RWPE2 (cell line): ENCODE results near the gene DENND5B.

Experiments
- ATAC-seq: fragments of 200-7000 bp; cut with Tn5 transposase; 3 replicates; pipeline ENCODE4 v1.9.1; 2021; ENCODE audit warnings: low read depth
- DNase-seq: peaks from one replicate; pipeline ENCODE4 v3.0.0-alpha.2; 2020; ENCODE audit warnings: low spot score
- H3K27ac ChIP-seq: fragments of 450-650 bp; 2 replicates; pipeline ENCODE4 v1.5.1; 2017; ENCODE audit warnings: mild to moderate bottlenecking; ENCODE audit not compliant: poor library complexity, severe bottlenecking
- H3K27me3 ChIP-seq: fragments of 250-450 bp; sonication (Bioruptor Pico); 2 replicates; pipeline ENCODE4 v1.5.1; 2021; ENCODE audit warnings: mild to moderate bottlenecking, moderate library complexity; ENCODE audit not compliant: insufficient read depth, poor library complexity, severe bottlenecking
- H3K36me3 ChIP-seq: fragments of 250-450 bp; sonication (Bioruptor Pico); 2 replicates; pipeline ENCODE4 v1.5.1; 2020; ENCODE audit warnings: low read depth, mild to moderate bottlenecking, moderate library complexity
- H3K4me1 ChIP-seq: fragments of 250-450 bp; sonication (Bioruptor Pico); 2 replicates; pipeline ENCODE4 v1.5.1; 2021; ENCODE audit warnings: mild to moderate bottlenecking, moderate library complexity; ENCODE audit not compliant: insufficient read depth, poor library complexity, severe bottlenecking
- H3K4me3 ChIP-seq: fragments of 250-450 bp; sonication (Bioruptor Pico); 2 replicates; pipeline ENCODE4 v1.5.1; 2021; ENCODE audit warnings: mild to moderate bottlenecking, moderate library complexity; ENCODE audit not compliant: severe bottlenecking
- H3K9me3 ChIP-seq: fragments of 250-450 bp; sonication (Bioruptor Pico); 2 replicates; pipeline ENCODE4 v1.5.1; 2021; ENCODE audit warnings: mild to moderate bottlenecking, moderate library complexity; ENCODE audit not compliant: severe bottlenecking
- TF ChIP-seq, protein P1 (sequence below): fragments of 450-650 bp; IDR thresholded peaks from one replicate; pipeline ENCODE4 v1.5.1; 2017; ENCODE audit warnings: mild to moderate bottlenecking, moderate library complexity; ENCODE audit not compliant: poor library complexity, severe bottlenecking

The DENND5B gene

DNA sequence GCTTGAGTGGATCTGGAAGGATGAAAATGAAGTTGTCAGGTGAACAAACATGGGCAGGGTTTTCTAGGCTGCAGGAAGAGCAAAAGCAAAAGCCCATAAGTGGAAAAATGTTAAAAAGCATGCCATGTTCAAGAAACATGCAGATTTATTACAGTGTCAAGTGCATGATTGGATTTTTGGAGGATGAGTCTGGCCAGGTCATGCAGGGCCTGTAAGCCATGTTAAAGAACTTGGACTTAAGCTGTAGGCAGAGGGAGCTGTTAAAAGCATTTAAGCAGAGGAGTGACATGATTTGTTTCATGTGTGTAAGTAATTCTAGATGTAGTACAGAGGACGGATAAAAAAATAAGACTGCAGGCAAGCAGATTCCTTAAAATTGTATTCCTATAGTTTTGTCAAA is 248.7 kb downstream of the DENND5B start:
- no peak overlapping the region for H3K4me3 ChIP-seq
- no peaks in the 10 kb centered on the region for H3K9me3 ChIP-seq
- TF ChIP-seq, protein P1, sequence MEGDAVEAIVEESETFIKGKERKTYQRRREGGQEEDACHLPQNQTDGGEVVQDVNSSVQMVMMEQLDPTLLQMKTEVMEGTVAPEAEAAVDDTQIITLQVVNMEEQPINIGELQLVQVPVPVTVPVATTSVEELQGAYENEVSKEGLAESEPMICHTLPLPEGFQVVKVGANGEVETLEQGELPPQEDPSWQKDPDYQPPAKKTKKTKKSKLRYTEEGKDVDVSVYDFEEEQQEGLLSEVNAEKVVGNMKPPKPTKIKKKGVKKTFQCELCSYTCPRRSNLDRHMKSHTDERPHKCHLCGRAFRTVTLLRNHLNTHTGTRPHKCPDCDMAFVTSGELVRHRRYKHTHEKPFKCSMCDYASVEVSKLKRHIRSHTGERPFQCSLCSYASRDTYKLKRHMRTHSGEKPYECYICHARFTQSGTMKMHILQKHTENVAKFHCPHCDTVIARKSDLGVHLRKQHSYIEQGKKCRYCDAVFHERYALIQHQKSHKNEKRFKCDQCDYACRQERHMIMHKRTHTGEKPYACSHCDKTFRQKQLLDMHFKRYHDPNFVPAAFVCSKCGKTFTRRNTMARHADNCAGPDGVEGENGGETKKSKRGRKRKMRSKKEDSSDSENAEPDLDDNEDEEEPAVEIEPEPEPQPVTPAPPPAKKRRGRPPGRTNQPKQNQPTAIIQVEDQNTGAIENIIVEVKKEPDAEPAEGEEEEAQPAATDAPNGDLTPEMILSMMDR = no peak
- no peak overlapping the region for H3K27ac ChIP-seq
- H3K4me1 ChIP-seq = peaks cover 4% of the 10 kb centered on the region
- ATAC-seq = peak; percentile 14; the same call in 1 of the 3 replicates
- no peaks in the 10 kb centered on the region for H3K27me3 ChIP-seq
- no peak for DNase-seq
- no peaks in the 10 kb centered on the region for H3K36me3 ChIP-seq

DNA sequence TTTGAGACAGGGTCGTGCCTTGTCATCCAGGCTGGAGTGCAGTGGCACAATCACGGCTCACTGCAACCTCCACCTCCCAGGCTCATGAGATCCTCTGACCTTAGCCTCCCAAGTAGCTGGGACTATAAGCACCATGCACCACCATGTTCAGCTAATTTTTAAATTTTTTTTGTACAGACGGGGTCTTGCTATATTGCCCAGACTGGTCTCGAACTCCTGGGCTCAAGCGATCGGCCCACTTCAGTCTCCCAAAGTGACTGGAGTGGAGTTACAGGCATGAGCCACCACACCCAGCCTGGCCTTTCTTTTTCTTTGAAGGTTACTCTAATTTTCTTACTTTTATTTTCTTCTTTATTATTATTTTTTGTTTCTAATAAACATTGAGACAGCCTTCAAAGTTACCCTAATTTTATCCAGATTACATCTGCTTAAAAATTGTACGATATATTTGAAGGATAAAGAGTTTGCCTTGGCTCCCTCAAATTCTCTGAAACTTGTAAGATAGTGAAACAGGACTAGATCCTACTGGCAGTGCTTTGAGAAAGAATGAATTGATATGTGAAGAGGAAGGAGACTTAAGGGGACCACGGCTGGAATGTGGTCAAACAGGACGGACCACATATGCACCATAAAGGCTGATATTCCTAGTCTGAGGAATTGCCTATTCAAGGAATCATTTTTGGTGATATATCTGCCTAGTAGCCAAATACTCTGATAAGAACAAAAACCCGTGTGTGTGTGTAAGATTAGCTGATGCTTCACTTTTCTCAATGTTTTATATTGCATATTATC is 250.9 kb downstream of the DENND5B start:
- no peak overlapping the region for H3K4me3 ChIP-seq
- no peaks in the 10 kb centered on the region for H3K27me3 ChIP-seq
- H3K9me3 ChIP-seq = no peaks in the 10 kb centered on the region
- DNase-seq = no peak
- ATAC-seq = peak; percentile 44; the same call in 1 of the 3 replicates
- H3K4me1 ChIP-seq = peaks cover 4% of the 10 kb centered on the region
- H3K27ac ChIP-seq = no peak overlapping the region
- no peaks in the 10 kb centered on the region for H3K36me3 ChIP-seq
- TF ChIP-seq, protein P1 = no peak

DNA sequence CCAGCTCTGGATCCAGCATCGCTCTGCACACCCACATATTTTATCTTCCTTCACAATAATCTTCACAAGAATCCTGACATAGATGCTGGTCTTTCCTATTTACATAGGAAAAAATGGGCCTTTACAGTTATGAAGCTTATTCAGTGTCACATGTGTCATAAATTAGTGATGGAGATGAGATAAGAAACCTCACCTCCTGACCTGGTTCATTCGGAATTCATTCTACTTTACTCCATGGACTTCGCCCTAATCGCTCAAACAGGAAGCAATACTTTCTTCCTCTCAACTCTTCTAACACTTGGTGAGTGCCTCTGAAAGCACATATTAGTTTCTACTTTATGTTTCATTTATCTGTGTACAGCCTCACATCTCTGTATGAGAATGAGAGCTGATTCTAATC is 253.0 kb downstream of the DENND5B start:
- TF ChIP-seq, protein P1 = no peak
- no peak overlapping the region for H3K4me3 ChIP-seq
- DNase-seq (no peak), ATAC-seq (no peak)
- no peaks in the 10 kb centered on the region for H3K36me3 ChIP-seq
- H3K9me3 ChIP-seq = no peaks in the 10 kb centered on the region
- no peak overlapping the region for H3K27ac ChIP-seq
- H3K27me3 ChIP-seq = no peaks in the 10 kb centered on the region
- peaks cover 4% of the 10 kb centered on the region for H3K4me1 ChIP-seq
